ENCODE data around the gene CFAP410. TPM values are rescaled to one million over a fixed set of nuclear protein-coding genes. Genes with fewer than 3 reads are reported as not detected.

The CFAP410 gene
- total RNA-seq, 2 experiments from 2014 or later, result 15.1 to 20.6 TPM

- no peaks in the 10 kb centered on the region for H4K20me1 ChIP-seq (ENCODE audit: insufficient read depth, low read length)
- H3K27ac ChIP-seq (ENCODE audit: low read depth, low read length, poor library complexity, severe bottlenecking), result no peak overlapping the region
- no peak for DNase-seq (ENCODE audit: low spot score)
- no peak overlapping the region for H3K4me3 ChIP-seq (ENCODE audit: low read depth, low read length, poor library complexity, severe bottlenecking)
- ChIA-PET POLR2A (no interaction called here), CTCF (ENCODE audit: unreplicated experiment) (no interaction called here)
- no peak for TF ChIP-seq CTCF (conservative IDR thresholded peaks at IDR 0.05; ENCODE audit: low read length)
- TF ChIP-seq EZH2phosphoT487 (IDR thresholded peaks at IDR 0.05; ENCODE audit: borderline replicate concordance, low read depth, low read length), result no peak
- H3K36me3 ChIP-seq (ENCODE audit: insufficient read depth, low read length), result no peaks in the 10 kb centered on the region
- H3K9me3 ChIP-seq (ENCODE audit: low read length), result peaks cover 22% of the 10 kb centered on the region
- no peaks in the 10 kb centered on the region for H3K79me2 ChIP-seq (ENCODE audit: insufficient read depth, low read depth, low read length)
- intact Hi-C loops (cut with micrococcal nuclease; ENCODE audit: unreplicated experiment), result no loop called here
- BruUV-seq (replicated peaks), result no TSS peak
- H3K9me2 ChIP-seq (ENCODE audit: insufficient read depth, low read length), result no peaks in the 10 kb centered on the region
- H3K4me2 ChIP-seq (ENCODE audit: low read length), result no peak overlapping the region
- H2AFZ ChIP-seq (ENCODE audit: low read length), result no peak overlapping the region
- no peaks in the 10 kb centered on the region for H3K4me1 ChIP-seq (ENCODE audit: insufficient read depth, low read length, poor library complexity, severe bottlenecking)
These were observed 41.7 kb upstream of the CFAP410 start for GRCh38 chr21:44380876-44381275.

- Histone ChIP-seq H3K9me3 (ENCODE audit: low read length) (peaks cover 16% of the 10 kb centered on the region), H2AFZ (ENCODE audit: low read length) (no peak overlapping the region), H3K36me3 (ENCODE audit: insufficient read depth, low read length) (no peaks in the 10 kb centered on the region), H3K4me1 (ENCODE audit: insufficient read depth, low read length, poor library complexity, severe bottlenecking) (no peaks in the 10 kb centered on the region), H3K9me2 (ENCODE audit: insufficient read depth, low read length) (no peaks in the 10 kb centered on the region), H3K79me2 (ENCODE audit: insufficient read depth, low read depth, low read length) (no peaks in the 10 kb centered on the region), H3K27ac (ENCODE audit: low read depth, low read length, poor library complexity, severe bottlenecking) (no peak overlapping the region), H3K4me3 (ENCODE audit: low read depth, low read length, poor library complexity, severe bottlenecking) (no peak overlapping the region), H4K20me1 (ENCODE audit: insufficient read depth, low read length) (no peaks in the 10 kb centered on the region), H3K4me2 (ENCODE audit: low read length) (no peak overlapping the region)
- intact Hi-C loops (cut with micrococcal nuclease; ENCODE audit: unreplicated experiment), result no loop called here
- no peak for TF ChIP-seq EZH2phosphoT487 (IDR thresholded peaks at IDR 0.05; ENCODE audit: borderline replicate concordance, low read depth, low read length)
- no TSS peak for BruUV-seq (replicated peaks)
- no peak for DNase-seq (ENCODE audit: low spot score)
- ChIA-PET CTCF (ENCODE audit: unreplicated experiment) (no interaction called here), POLR2A (no interaction called here)
These were observed 41.0 kb upstream of the CFAP410 start for GRCh38 chr21:44379991-44380865.

- H3K27ac ChIP-seq (ENCODE audit: low read depth, low read length, poor library complexity, severe bottlenecking), result no peak overlapping the region
- no peaks in the 10 kb centered on the region for H3K79me2 ChIP-seq (ENCODE audit: insufficient read depth, low read depth, low read length)
- H3K9me2 ChIP-seq (ENCODE audit: insufficient read depth, low read length), result no peaks in the 10 kb centered on the region
- BruUV-seq (replicated peaks), result no TSS peak
- no peaks in the 10 kb centered on the region for H3K36me3 ChIP-seq (ENCODE audit: insufficient read depth, low read length)
- H3K4me1 ChIP-seq (ENCODE audit: insufficient read depth, low read length, poor library complexity, severe bottlenecking), result no peaks in the 10 kb centered on the region
- ChIA-PET CTCF (ENCODE audit: unreplicated experiment) (no interaction called here), POLR2A (no interaction called here)
- no peaks in the 10 kb centered on the region for H4K20me1 ChIP-seq (ENCODE audit: insufficient read depth, low read length)
- H3K9me3 ChIP-seq (ENCODE audit: low read length), result peaks cover 9% of the 10 kb centered on the region
- H2AFZ ChIP-seq (ENCODE audit: low read length), result no peak overlapping the region
- TF ChIP-seq CTCF (conservative IDR thresholded peaks at IDR 0.05; ENCODE audit: low read length), result no peak
- no peak for TF ChIP-seq EZH2phosphoT487 (IDR thresholded peaks at IDR 0.05; ENCODE audit: borderline replicate concordance, low read depth, low read length)
- H3K4me2 ChIP-seq (ENCODE audit: low read length), result no peak overlapping the region
- DNase-seq (ENCODE audit: low spot score), result no peak
- intact Hi-C loops (cut with micrococcal nuclease; ENCODE audit: unreplicated experiment), result no loop called here
- no peak overlapping the region for H3K4me3 ChIP-seq (ENCODE audit: low read depth, low read length, poor library complexity, severe bottlenecking)
These were observed 40.3 kb upstream of the CFAP410 start for GRCh38 chr21:44379515-44379848.

All from OCI-LY7 (cell line).